Measurements from ENCODE around the gene GCSAM.

GRCh38 chr3:112074616-112075497, 58.2 kb downstream of the GCSAM start:
- TF ChIP-seq CTCF (IDR thresholded peaks at IDR 0.05; ENCODE audit: poor library complexity) = no peak
- no peak for TF ChIP-seq EZH2phosphoT487 (IDR thresholded peaks at IDR 0.05; ENCODE audit: low read depth, severe bottlenecking, unreplicated experiment)

Measured in hepatocyte (in vitro differentiated cells).